Transverse colon (tissue), 3 donors: ENCODE results near the gene SH3RF1.

Experiments
- POLR2A ChIP-seq: fragments of 450-650 bp; IDR thresholded peaks from one replicate; pipeline ENCODE4 v1.6.1; 2016; ENCODE audit warnings: antibody characterized with exemption, mild to moderate bottlenecking, moderate library complexity
- TF ChIP-seq, protein P1 (sequence below), 5 experiments: fragments of 200-600 bp in 3 of 5; fragments of 450-650 bp in 2 of 5; sonication (generic) in 3 of 5; IDR thresholded peaks; 1 replicate in 2 of 5; 2 replicates in 3 of 5; pipeline ENCODE4 v1.5.1; 2016 to 2017; ENCODE audit warnings: antibody characterized with exemption in 5 of 5, inconsistent platforms in 3 of 5, mild to moderate bottlenecking in 2 of 5, moderate library complexity in 1 of 5

DNA sequence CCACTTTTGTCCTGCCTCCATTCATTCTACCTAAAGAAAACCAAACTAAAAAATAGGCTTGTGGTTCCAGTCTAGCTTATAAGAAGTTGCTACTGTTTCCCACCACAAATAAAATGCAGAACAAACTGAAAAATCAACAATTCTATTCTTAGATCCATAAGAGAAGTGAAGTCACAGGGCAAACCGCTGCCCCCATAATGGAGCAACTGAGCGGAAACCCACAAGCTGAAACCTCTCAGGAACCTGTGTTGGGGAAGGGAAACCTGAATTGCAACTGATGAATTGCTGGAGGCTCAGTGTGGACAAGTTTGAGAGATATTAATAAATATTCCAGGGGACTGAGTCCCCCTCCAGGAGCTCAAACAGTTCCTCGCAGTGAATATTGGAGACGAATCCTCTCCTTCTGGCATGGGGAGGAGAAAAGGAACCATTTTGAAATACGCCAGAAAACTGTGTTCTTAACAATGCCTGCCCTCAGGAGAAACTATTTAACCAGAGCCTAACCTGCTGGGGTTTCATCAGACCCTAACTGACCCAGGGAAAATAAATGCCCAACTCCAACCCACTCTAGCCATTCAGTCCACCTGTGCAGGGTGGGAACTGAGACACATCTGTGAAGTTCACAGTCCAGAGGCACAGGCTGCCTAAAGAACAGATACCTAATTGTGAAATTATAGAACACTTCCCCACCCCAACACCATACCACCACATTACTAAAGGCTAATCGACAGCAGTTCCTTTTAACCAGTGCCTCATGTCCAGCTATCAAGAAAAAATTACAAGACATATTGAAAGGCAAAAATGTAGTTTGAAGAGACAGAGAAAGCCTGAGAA is 22.8 kb upstream of the SH3RF1 start:
- TF ChIP-seq, protein P1, sequence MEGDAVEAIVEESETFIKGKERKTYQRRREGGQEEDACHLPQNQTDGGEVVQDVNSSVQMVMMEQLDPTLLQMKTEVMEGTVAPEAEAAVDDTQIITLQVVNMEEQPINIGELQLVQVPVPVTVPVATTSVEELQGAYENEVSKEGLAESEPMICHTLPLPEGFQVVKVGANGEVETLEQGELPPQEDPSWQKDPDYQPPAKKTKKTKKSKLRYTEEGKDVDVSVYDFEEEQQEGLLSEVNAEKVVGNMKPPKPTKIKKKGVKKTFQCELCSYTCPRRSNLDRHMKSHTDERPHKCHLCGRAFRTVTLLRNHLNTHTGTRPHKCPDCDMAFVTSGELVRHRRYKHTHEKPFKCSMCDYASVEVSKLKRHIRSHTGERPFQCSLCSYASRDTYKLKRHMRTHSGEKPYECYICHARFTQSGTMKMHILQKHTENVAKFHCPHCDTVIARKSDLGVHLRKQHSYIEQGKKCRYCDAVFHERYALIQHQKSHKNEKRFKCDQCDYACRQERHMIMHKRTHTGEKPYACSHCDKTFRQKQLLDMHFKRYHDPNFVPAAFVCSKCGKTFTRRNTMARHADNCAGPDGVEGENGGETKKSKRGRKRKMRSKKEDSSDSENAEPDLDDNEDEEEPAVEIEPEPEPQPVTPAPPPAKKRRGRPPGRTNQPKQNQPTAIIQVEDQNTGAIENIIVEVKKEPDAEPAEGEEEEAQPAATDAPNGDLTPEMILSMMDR (IDR thresholded peaks at IDR 0.05): no peak
- no peak for TF ChIP-seq POLR2A
